Naive thymus-derived CD8-positive, alpha-beta T cell (primary cell): Measurements from ENCODE around the gene NFIB. TPM values are rescaled to one million over a fixed set of nuclear protein-coding genes. Genes with fewer than 3 reads are reported as not detected.

Experiments used
- ATAC-seq, 2 donors: fragments of 150-1000 bp; cut with Tn5 transposase in 1 of 2; sonication (Bioruptor Pico), chemical (Tn5 transposase) in 1 of 2; 1 replicate in 1 of 2; 2 replicates in 1 of 2; pipeline ENCODE4 v1.10.0; 2021; ENCODE audit warnings: mild to moderate bottlenecking in 2 of 2, moderate library complexity in 2 of 2
- POLR2A ChIA-PET: fragments of 350-600 bp; sonication (Branson Sonifier 250); formaldehyde crosslinking; loops from one replicate; lab custom pipeline; 2021; ENCODE audit warnings: antibody characterized with exemption; lab: Charles Lee
- DNase-seq, 10 donors: peaks; one replicate each; pipeline versions ENCODE4 v3.0.0 to v3.0.0-alpha.2; 2020 to 2022
- H3K27ac Mint-ChIP-seq, 10 donors: one replicate each; pipeline ENCODE4 v1.8.0; 2020 to 2022; ENCODE audit warnings: mild to moderate bottlenecking in 10 of 10, mixed read lengths in 10 of 10, moderate library complexity in 4 of 10, inconsistent platforms in 1 of 10
- H3K27me3 Mint-ChIP-seq, 5 donors: one replicate each; pipeline ENCODE4 v1.8.0; 2021 to 2022; ENCODE audit warnings: mixed read lengths in 5 of 5
- H3K36me3 Mint-ChIP-seq, 3 donors: one replicate each; pipeline ENCODE4 v1.8.0; 2020 to 2022; ENCODE audit warnings: mixed read lengths in 3 of 3, mild to moderate bottlenecking in 2 of 3, inconsistent platforms in 1 of 3
- H3K4me1 Mint-ChIP-seq, 4 donors: one replicate each; pipeline ENCODE4 v1.8.0; 2021 to 2022; ENCODE audit warnings: mixed read lengths in 4 of 4
- H3K4me3 Mint-ChIP-seq, 10 donors: one replicate each; pipeline ENCODE4 v1.8.0; 2020 to 2022; ENCODE audit warnings: mild to moderate bottlenecking in 10 of 10, mixed read lengths in 10 of 10, moderate library complexity in 6 of 10, inconsistent platforms in 1 of 10
- H3K9me3 Mint-ChIP-seq, 9 donors: one replicate each; pipeline ENCODE4 v1.8.0; 2020 to 2022; ENCODE audit warnings: mixed read lengths in 9 of 9, mild to moderate bottlenecking in 3 of 9, inconsistent platforms in 1 of 9, moderate library complexity in 1 of 9
- polyA plus RNA-seq, 3 donors: library from polyadenylated mRNA; unstranded; fragments of 300-500 nt; fragmentation: Illumina TruSeq; gene quantifications; one replicate each; pipeline ENCODE4 v1.2.3, GENCODE V29; 2021
- total RNA-seq, 8 experiments: library from RNA in 2 of 8; stranded (reverse) in 2 of 8; gene quantifications; one replicate each; pipeline ENCODE4 v1.2.3 and lab custom pipeline; 2021 to 2026

Gene NFIB
- total and polyA plus RNA-seq, 5 experiments from 2014 or later: 0.22 TPM; not detected in 4

- Mint-ChIP-seq H3K4me3 (no peak overlapping the region), H3K36me3 (no peaks in the 10 kb centered on the region), H3K27ac (no peak overlapping the region), H3K4me1 (no peaks in the 10 kb centered on the region), H3K9me3 (peaks cover 0 to 9% (median 0%) of the 10 kb centered on the region in 9 donors), H3K27me3 (peaks cover 18 to 55% (median 40%) of the 10 kb centered on the region in 5 donors)
- no peak for DNase-seq
- POLR2A ChIA-PET: no interaction called here
- ATAC-seq: no peak
Observed at GRCh38 chr9:14306672-14307660, 7.0 kb downstream of the NFIB start.

GRCh38 chr9:14306188-14306587 is 7.8 kb downstream of the NFIB start:
- no peaks in the 10 kb centered on the region for H3K36me3 Mint-ChIP-seq
- no peaks in the 10 kb centered on the region for H3K4me1 Mint-ChIP-seq
- peaks cover 20 to 50% (median 35%) of the 10 kb centered on the region in 5 donors for H3K27me3 Mint-ChIP-seq
- H3K4me3 Mint-ChIP-seq: no peak overlapping the region
- H3K27ac Mint-ChIP-seq: no peak overlapping the region
- POLR2A ChIA-PET: no interaction called here
- no peak for DNase-seq
- H3K9me3 Mint-ChIP-seq: peaks cover 0 to 9% (median 0%) of the 10 kb centered on the region in 9 donors
- ATAC-seq: no peak

GRCh38 chr9:14304259-14304658 is 9.7 kb downstream of the NFIB start:
- H3K9me3 Mint-ChIP-seq: peaks cover 0 to 9% (median 0%) of the 10 kb centered on the region in 9 donors
- H3K4me1 Mint-ChIP-seq: no peaks in the 10 kb centered on the region
- H3K36me3 Mint-ChIP-seq: no peaks in the 10 kb centered on the region
- POLR2A ChIA-PET: no interaction called here
- H3K27me3 Mint-ChIP-seq: peaks cover 22 to 60% (median 35%) of the 10 kb centered on the region in 5 donors
- ATAC-seq: no peak
- H3K27ac Mint-ChIP-seq: no peak overlapping the region
- no peak for DNase-seq
- no peak overlapping the region for H3K4me3 Mint-ChIP-seq

GRCh38 chr9:14303521-14303920 is 10.4 kb downstream of the NFIB start:
- Mint-ChIP-seq H3K27me3 (peaks cover 24 to 52% (median 29%) of the 10 kb centered on the region in 5 donors), H3K4me3 (no peak overlapping the region), H3K27ac (no peak overlapping the region), H3K4me1 (no peaks in the 10 kb centered on the region), H3K9me3 (peaks cover 0 to 9% (median 0%) of the 10 kb centered on the region in 9 donors), H3K36me3 (no peaks in the 10 kb centered on the region)
- no peak for DNase-seq
- ATAC-seq: no peak
- POLR2A ChIA-PET: no interaction called here

GRCh38 chr9:14303100-14303499 is 10.8 kb downstream of the NFIB start:
- Mint-ChIP-seq H3K4me3 (no peak overlapping the region), H3K27me3 (peaks cover 22 to 48% (median 26%) of the 10 kb centered on the region in 5 donors), H3K4me1 (no peaks in the 10 kb centered on the region), H3K9me3 (peaks cover 0 to 9% (median 0%) of the 10 kb centered on the region in 9 donors), H3K27ac (no peak overlapping the region), H3K36me3 (no peaks in the 10 kb centered on the region)
- DNase-seq (no peak), ATAC-seq (no peak)
- POLR2A ChIA-PET: no interaction called here

- H3K27me3 Mint-ChIP-seq: peaks cover 19 to 42% (median 22%) of the 10 kb centered on the region in 5 donors
- no peak for ATAC-seq
Observed at GRCh38 chr9:14302405-14302804, 11.5 kb downstream of the NFIB start.

GRCh38 chr9:14301583-14302021 is 12.3 kb downstream of the NFIB start:
- DNase-seq (no peak), ATAC-seq (no peak)
- H3K27ac Mint-ChIP-seq: no peak overlapping the region
- H3K9me3 Mint-ChIP-seq: no peaks in the 10 kb centered on the region
- peaks cover 20 to 45% (median 23%) of the 10 kb centered on the region in 5 donors for H3K27me3 Mint-ChIP-seq
- H3K4me3 Mint-ChIP-seq: no peak overlapping the region
- no peaks in the 10 kb centered on the region for H3K36me3 Mint-ChIP-seq
- H3K4me1 Mint-ChIP-seq: no peaks in the 10 kb centered on the region
- POLR2A ChIA-PET: no interaction called here

More at GRCh38 chr9:14302405-14302804, 11.5 kb downstream of the NFIB start:
- Mint-ChIP-seq H3K36me3 (no peaks in the 10 kb centered on the region), H3K27ac (no peak overlapping the region), H3K9me3 (peaks cover 0 to 5% (median 0%) of the 10 kb centered on the region in 9 donors), H3K4me1 (no peaks in the 10 kb centered on the region), H3K4me3 (no peak overlapping the region)
- POLR2A ChIA-PET: no interaction called here
- DNase-seq: no peak

GRCh38 chr9:14301006-14301405 is 12.9 kb downstream of the NFIB start:
- POLR2A ChIA-PET: no interaction called here
- Mint-ChIP-seq H3K36me3 (no peaks in the 10 kb centered on the region), H3K27me3 (peaks cover 21 to 47% (median 23%) of the 10 kb centered on the region in 5 donors), H3K4me3 (no peak overlapping the region), H3K9me3 (no peaks in the 10 kb centered on the region), H3K27ac (no peak overlapping the region), H3K4me1 (no peaks in the 10 kb centered on the region)
- ATAC-seq (no peak), DNase-seq (no peak)

- Mint-ChIP-seq H3K4me3 (no peak overlapping the region), H3K9me3 (peaks cover 0 to 3% (median 0%) of the 10 kb centered on the region in 9 donors), H3K27me3 (peaks cover 21 to 46% (median 23%) of the 10 kb centered on the region in 5 donors), H3K4me1 (no peaks in the 10 kb centered on the region), H3K36me3 (no peaks in the 10 kb centered on the region), H3K27ac (no peak overlapping the region)
- POLR2A ChIA-PET: no interaction called here
- ATAC-seq: no peak
- no peak for DNase-seq
Observed at GRCh38 chr9:14300588-14300987, 13.4 kb downstream of the NFIB start.

- Mint-ChIP-seq H3K4me1 (no peaks in the 10 kb centered on the region), H3K36me3 (no peaks in the 10 kb centered on the region), H3K27ac (no peak overlapping the region), H3K27me3 (peaks cover 18 to 40% (median 22%) of the 10 kb centered on the region in 5 donors), H3K4me3 (no peak overlapping the region), H3K9me3 (peaks cover 0 to 4% (median 0%) of the 10 kb centered on the region in 9 donors)
- DNase-seq: no peak
- no peak for ATAC-seq
- POLR2A ChIA-PET: no interaction called here
Observed at GRCh38 chr9:14300040-14300439, 13.9 kb downstream of the NFIB start.

- peaks cover 14 to 27% (median 20%) of the 10 kb centered on the region in 5 donors for H3K27me3 Mint-ChIP-seq
- peaks cover 0 to 4% (median 0%) of the 10 kb centered on the region in 9 donors for H3K9me3 Mint-ChIP-seq
- DNase-seq (no peak), ATAC-seq (no peak)
- no peaks in the 10 kb centered on the region for H3K4me1 Mint-ChIP-seq
- no peak overlapping the region for H3K4me3 Mint-ChIP-seq
- H3K27ac Mint-ChIP-seq: no peak overlapping the region
- POLR2A ChIA-PET: no interaction called here
- no peaks in the 10 kb centered on the region for H3K36me3 Mint-ChIP-seq
Observed at GRCh38 chr9:14298601-14299022, 15.3 kb downstream of the NFIB start.

GRCh38 chr9:14296495-14297113 is 17.3 kb downstream of the NFIB start:
- peaks cover 0 to 4% (median 0%) of the 10 kb centered on the region in 9 donors for H3K9me3 Mint-ChIP-seq
- H3K4me3 Mint-ChIP-seq: no peak overlapping the region
- no peaks in the 10 kb centered on the region for H3K36me3 Mint-ChIP-seq
- H3K27me3 Mint-ChIP-seq: peaks cover 8 to 34% (median 16%) of the 10 kb centered on the region in 5 donors
- ATAC-seq (no peak), DNase-seq (no peak)
- H3K4me1 Mint-ChIP-seq: no peaks in the 10 kb centered on the region
- no peak overlapping the region for H3K27ac Mint-ChIP-seq
- POLR2A ChIA-PET: interaction anchor here (0.7 kb wide), 1 partner anchor 222 kb away, joined by 3 read pairs; no protein-coding TSS in a partner anchor

- DNase-seq (no peak), ATAC-seq (no peak)
- H3K4me1 Mint-ChIP-seq: no peaks in the 10 kb centered on the region
- POLR2A ChIA-PET: no interaction called here
- peaks cover 5 to 20% (median 12%) of the 10 kb centered on the region in 5 donors for H3K27me3 Mint-ChIP-seq
- no peak overlapping the region for H3K4me3 Mint-ChIP-seq
- H3K27ac Mint-ChIP-seq: no peak overlapping the region
- no peaks in the 10 kb centered on the region for H3K36me3 Mint-ChIP-seq
- peaks cover 0 to 4% (median 0%) of the 10 kb centered on the region in 9 donors for H3K9me3 Mint-ChIP-seq
Observed at GRCh38 chr9:14294659-14295058, 19.3 kb downstream of the NFIB start.
